Measurements from ENCODE around the gene AGAP1.

AGAP1 gene

DNA sequence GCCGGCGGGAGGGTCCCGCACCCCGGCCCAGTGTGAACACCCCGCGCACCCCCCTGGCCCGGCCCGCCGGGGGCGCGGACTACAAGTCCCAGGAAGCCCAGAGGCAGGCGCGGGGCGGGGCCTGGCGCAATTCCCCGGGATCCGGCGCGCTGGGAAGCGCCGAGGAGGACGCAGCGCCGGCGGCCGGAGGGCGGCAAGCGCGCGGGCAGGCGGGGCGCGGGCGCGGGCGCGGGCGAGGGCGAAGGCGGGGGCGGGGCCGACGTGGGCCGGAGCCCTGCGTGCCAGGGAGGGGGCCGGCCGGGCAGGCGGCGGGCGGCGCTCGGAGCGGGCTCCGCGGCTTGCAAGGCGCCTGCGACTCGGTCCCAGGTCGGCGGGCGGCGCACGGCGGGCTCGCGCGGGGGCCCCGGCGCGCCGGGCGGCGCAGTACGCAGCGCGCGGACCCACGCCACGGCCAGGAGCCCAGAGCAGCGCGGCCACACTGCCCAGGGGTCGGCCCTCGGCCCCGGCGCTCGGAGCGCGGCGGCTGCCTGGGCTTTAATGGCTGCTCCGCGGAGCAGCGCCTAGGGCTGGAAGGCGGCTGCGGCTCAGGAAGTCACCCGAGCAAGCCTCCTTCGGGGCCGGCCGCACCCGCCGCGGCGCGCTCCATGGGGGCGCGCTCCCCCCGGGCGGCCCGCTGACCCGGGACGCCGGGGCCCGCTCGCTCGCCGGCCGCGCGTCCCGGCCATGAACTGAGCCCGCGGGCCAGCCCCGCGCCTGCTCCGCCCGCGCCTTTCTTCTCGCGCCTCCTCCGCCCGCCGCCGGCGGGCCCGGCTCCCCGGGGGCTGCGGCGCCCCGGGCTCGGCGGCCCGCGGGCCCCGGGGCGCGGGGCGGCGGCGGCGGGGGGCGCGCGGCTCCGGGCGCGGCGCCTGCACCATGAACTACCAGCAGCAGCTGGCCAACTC lies at the start of gene AGAP1:
AGAP1 (plus strand) TSS at position 269 of the 941 bp plus-strand sequence.
- peak; percentile 51 for DNase-seq

DNA sequence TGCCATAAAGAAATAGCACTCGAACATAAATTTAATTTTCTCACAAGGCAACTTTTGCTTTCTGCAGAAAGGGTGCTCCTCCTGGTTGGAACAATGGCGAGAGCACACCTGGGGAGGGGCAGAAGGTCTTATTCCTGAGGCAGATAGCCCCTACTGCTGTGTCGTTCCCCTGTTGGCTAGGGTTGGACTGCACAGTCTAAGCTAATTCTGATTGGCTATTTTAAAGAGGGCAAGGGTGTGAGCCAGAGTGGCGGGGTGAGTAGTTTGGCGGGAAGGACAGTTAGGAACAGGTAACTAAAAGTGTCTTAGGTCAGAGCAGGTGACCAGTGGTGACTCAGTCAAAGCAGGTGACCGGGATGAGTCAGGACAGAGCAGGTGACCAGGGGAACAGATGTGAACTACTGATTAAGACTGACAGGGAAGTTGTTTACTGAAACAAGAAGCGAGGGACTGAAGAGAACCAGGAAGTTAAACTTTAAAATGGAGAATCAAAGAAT lies 49.7 kb upstream of the AGAP1 start:
- no peak for DNase-seq

DNA sequence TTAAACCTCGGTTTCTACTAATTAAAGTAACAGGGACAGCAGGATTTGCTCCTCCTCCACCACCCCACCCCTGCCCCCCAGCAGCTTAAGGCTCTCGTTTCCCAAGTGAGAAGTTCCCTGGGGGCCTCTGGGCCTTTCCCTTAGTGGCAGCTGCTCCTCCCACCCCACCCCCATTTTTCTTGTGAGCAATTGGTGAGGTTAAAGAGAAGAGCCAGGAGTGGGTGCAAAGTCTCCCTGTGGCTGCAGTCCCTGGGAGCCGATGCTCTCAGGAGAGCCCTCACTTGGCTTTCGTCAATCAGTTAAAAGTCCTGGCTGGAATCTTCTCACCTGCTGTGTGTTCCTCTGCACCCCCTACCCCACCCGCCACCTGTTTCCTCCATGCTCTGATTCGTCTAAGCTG lies 48.7 kb upstream of the AGAP1 start:
- no peak for DNase-seq

DNA sequence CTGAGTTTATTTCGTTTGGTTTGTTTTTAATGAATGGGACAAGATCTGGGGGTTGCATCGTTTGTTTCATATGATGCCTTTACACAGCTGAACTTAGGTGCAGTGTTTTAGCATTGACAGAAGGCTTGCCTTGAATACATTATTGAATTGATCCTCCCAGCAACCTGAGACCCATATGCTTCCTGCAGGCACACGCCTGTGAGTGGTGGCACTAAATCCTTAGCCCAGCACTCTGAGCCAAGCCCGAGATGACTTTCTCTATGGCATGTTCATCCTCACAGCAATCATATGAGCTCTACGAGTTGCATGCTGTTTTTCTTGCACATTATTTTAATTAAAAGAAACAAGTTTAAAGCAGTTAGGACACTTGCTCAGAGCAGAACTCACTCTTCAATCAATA lies 47.8 kb upstream of the AGAP1 start:
- DNase-seq, result no peak

DNA sequence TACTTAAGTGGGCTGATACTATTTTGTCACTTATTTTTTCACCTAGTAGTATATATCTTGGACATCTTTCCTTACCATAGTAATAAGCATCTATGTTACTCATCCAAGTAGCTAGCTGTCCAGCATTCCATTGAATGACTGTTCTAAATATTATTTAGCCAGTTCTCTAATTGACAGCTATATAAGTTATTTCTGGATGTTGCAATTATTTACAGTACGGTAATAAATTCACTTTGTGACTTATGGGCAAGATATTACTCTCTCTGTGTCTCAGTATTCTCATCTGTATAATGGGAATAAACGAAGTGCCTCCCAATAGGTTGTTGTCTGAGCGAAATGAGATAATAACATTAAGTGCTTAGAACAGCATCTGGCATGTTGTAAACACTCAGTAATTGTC lies 46.6 kb upstream of the AGAP1 start:
- no peak for DNase-seq

DNA sequence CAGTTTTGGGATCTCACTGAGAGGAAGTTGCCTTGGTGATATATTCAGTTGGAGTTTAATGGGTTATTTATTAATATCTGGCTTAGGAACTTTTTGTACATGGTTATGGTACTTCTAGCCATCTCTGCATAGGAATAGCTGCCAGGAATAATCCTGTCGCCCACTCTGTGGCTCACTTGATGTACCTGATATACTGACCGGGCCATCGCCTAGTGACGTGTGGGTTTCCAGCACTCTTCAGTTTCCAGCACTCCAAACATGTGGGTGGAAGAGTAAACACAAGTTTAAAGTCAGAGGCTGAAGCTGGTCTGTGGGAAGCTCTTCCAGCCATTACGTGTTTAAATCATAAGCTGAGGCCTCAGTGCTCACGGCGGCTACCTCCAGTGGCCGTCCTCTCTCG lies 44.3 kb upstream of the AGAP1 start:
- DNase-seq, result no peak

DNA sequence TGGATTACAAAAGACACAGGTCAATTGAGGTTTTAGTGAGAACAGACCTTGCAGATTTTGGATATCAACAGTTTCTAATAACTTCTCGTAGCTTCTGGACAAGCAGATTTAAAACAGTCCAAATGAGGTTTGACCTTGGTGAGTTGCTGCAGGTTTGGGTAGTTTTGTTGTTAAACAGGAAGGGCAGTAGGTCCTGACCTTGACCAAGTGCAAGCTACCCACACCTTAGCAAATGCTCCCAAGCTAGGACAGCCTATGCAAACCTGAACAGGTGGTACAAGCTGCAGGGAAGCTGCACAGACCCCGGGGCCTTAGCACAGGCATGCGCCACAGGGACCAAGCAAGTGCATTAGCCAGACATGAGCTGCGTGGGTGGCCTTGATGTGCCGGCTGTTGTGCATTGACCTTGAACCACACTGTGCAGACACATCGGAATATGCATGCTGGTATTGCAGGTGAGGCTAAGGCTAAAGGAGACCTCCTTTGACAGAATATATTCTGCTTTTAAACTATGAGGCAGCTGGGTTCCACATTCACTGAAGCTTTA lies 40.2 kb upstream of the AGAP1 start:
- DNase-seq, result no peak

DNA sequence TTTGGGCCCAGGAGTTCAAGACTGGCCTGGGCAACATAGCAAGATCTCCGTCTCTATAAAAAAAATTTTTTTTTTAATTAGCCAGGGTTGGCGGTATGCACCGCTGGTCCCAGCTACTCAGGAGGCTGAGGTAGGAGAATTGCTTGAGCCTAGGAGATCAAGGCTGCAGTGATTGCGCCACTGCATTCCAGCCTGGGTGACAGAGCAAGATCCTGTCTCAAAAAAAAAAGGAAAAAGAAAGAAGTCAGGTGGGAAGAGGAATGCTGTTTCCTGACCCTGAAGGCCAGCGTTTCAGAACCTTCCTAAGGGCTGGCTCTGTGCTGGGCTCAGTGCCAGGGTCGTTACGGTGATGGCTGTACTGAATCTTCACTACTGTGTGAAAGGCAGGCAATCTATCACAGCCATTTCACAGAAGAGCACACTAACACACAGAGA lies 35.0 kb upstream of the AGAP1 start:
- no peak for DNase-seq

DNA sequence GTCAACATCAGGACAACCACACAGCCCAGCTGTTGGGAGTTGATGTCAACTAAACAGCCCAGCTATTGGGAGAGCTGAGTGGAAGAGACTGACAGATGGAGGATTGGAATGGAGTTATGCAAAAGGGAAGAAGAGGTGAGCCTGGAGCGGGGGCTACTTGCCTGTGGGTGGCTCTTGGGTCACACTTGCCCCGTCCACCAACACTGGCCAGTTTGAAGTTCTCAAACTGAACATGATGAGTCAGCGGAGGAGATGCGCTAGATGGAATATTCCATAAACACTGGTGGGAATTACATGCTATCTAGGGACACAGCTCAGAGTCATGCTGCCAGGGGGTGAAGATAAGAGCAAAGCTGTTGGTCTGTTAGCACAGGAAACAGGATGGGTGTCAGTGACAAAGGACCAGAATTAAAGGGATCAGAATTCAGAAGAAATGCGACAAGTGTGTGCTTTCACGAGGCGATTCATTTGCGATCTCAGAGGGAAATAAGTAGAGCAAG lies 33.2 kb upstream of the AGAP1 start:
- DNase-seq, result no peak

DNA sequence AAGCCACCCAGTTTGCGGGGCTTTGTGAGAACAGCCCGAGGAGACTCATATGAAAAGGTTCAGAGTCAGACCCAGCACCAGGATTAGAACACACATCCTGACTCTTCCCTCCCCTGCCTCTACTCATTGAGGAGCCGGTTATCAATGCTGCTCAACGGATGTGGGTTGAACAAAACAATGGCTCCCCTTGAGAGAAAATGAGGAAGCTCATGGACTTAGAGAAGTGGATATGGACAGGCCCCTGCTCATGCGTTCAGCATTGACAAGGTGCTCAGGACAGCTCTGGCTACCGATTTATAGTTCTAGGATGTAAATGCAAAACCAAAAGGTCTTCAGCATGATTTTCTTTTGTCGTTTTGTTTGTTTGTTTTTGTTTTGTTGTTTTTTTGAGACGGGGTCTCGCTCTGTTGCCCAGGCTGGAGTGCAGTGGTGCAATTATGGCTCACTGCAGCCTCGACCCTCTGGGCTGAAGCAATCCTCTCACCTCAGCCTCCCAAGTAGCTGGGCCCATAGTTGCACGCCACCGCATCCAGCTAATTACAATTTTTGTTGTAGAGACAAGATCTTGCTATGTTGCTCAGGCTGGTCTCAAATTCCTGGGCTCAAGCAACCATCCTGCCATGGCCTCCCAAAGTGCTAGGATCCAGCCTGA lies 32.0 kb upstream of the AGAP1 start:
- DNase-seq, result no peak

DNA sequence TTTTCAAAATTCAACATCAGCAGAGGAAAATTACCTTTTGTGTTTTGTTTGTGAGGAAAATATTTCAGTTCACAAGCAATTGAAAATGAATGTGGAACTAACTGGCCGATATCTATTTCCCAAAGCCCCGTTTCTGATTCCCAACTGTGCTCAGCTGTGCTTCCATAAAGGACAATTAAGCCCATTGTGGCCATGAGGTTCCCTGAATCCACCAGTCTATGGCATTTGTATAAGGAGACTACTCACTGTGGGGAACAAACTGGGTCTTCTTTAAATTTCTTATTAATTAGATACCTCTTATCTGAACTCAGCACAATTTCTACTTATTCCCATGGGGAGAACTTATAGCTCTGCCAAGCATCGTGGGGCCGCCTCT lies 31.4 kb upstream of the AGAP1 start:
- DNase-seq, result no peak

DNA sequence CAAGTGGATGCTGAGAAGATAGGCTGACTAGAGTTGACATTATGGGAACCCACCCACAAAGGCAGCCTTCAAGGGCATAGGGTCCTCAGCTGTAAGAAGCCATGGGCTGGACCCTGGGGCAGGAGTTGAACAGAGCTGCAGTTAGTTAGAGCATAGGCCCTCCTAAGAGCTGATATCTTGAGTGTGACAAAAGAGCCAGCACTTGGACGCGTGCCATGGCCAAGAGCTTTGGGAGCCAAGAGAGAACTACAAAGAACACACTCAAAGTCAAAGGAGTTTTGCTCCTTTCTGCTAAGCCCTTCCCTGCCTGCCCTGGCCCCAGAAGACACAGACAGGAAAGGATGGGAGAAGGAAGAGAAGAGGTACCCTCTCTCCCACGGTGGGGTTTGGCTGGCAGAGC lies 29.9 kb upstream of the AGAP1 start:
- DNase-seq, result no peak

DNA sequence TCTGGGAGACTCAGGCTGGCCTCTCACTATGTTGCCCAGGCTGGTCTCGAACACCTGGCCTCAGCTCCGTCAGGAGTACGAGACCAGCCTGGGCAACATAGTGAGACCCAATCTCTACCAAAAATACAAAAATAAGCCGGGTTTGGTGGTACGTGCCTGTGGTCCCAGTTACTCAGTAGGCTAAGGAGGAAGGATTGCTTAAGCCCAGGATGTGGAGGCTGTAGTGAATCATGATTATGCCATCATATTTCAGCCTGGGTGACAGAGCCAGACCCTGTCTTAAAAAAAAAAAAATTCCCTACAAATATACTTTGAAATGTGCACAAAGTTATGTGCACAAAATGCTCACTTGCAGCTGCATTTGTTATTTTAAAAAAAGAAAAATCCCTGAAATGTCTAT lies 26.3 kb upstream of the AGAP1 start:
- DNase-seq, result no peak

DNA sequence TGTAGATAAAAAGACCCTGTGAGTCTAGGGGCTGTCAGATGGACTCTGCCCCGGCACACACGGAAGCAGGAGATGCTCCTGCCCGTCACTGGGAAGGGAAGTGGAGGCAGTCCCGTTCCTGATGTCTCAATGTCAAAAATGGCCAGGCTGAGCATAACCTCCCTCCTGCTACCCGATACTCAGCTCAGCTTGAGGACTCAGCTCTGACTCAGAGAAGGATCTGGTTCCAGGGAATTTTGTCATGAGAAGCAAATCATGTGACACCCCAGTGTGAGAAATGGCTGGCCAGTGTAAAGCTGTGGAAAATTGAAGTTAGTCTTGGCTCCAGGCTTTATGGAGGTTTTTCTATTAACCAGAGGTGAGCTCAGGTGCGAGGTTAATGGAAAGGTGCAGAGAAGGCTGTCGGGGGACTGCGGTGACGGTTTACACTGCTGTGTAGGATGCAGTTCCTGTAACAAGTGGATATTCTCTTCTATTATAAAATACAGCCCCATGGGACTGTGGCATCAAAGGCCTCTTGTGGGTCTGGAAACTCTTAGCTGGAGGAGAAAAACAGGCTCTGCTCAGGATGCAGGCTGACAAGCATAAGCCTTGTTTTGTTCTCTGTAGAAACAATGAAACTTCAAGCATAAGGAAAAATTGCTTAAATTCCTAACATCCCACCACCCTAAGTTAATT lies 24.7 kb upstream of the AGAP1 start:
- no peak for DNase-seq

DNA sequence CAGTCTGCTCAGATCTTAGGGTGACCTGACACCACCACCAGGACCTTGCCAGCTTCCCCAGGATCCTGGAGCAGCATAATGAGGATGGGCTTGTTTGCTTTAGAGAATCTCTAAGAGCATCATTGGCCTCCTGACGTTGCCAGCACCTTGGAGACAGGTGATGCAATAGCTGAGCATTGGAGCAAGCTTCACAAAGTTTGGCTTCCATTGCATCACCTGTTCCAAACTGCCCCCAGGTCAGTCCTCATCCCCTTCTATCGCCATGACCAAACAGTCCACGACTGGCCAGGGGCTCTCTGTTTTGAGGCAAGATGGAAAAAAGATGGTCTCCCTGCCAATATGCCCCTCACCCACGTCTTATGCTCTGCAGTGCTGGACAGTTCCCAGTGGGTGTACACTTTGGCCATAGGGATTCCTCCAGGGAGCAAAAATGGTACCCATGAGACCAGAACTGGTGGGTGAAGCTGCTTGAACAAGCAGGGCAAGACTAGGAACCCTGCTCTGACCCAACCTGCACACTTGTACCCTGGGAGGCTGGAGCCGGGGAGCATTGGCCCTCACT lies 22.6 kb upstream of the AGAP1 start:
- no peak for DNase-seq

DNA sequence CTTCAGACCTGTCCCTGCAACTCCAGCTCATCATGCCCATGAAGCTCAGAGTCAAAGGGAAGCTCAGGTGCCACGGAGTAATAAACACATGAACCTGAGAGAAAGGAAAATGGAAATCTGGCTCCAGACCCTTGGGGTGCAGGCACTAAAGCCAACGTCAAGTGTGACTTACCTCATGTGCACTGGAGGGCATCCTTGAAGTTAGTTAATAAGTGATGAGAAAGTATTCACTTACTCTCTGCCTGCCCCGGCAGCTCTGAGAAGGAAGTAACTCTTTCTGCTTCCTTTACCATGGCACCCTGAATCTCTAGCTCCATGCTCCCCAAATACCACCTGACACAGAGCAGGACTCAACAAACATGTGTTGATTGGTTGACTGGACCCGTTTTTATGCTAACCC lies 21.4 kb upstream of the AGAP1 start:
- DNase-seq, result no peak

DNA sequence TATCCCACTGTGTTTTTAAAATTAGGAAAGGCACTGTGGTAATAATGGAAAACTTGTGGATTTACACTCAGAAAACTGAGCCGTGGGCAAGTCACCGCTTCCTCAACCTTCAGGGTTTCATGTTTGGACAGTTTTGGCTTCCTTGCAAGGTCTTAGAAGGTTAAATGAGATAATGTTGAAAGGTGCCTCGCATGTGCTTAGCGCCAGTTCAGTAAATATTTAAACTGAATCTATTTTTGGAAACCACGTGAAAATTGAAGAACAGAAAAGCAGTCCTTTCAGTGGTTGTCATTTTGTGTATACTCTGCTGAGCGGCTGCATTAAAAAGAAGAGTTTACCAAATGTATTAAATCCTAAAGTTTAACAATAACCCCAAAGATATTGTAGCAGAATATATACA lies 15.2 kb upstream of the AGAP1 start:
- no peak for DNase-seq

DNA sequence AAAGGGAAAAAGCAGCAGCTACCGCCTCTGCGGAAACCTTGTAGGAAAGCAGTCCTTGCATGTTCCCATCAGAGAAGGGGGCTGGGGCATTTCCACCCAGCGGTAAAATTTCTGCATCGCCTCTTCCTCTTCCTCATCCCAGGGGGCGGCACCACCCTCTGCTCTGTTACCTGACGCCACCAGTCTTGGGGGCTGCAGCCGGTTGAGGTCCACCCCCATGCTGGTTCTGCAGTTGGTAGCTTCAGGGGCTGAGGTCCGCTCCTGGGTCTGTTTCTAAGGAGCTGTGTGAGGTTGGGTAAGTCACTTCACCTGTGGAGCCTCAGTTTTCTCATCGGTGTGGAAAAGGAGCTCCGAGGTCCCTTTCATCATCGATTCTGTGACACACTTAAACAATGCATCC lies 14.2 kb upstream of the AGAP1 start:
- no peak for DNase-seq

DNA sequence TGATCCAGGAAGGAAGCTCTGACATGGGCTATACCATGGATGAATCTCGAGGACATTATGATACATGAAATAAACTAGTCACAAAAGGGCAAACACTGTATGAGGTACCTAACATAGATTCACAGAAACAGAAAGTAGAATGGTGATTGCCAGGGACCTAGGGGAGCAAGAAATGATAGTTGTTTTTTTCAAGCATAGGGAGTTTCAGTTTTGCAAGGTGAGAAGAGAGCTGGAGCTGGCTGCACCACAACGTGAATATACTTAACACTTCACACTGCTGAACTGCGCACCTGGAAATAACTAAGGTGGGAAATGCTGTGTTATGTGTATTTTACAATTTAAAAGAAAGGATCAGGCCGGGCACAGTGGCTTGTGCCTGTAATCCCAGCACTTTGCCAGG lies 13.2 kb upstream of the AGAP1 start:
- no peak for DNase-seq

DNA sequence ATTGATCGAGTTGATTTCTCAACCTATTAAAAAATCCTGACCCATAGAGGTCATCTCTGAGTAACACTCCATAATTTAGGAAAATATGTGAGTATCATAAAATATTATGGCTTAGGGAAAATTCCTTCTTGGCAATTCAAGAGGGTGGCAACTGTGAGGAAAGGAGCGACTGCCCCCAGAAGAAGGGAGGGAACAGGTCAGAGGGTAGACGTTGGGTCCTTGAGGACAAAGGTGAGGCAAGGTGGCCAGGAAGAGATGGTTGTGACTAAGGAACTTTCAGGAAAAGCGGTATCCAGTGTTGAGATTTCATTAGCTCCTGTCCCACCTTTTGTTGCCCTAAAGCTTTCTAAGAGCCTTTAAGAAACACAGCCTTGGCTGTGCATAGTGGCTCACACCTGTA lies 10.5 kb upstream of the AGAP1 start:
- no peak for DNase-seq

DNA sequence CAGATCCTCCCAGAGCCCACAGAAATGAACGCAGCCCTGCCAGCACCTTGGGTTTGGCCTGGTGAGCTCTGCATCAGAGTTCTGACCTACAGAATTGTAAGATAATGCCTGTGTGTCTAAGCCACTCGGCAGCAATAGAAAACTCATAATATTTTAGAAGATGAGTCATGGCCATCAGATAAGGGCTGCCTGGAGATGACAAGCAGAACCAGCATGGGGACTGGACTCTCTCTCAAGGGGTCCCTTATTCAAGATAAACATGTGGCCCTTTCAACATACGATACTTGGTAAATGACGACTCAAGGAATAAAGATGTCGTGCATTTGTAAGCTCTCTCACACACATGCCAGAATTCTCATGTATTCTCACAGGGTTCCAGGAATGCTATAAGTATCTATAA lies 8.5 kb upstream of the AGAP1 start:
- no peak for DNase-seq

DNA sequence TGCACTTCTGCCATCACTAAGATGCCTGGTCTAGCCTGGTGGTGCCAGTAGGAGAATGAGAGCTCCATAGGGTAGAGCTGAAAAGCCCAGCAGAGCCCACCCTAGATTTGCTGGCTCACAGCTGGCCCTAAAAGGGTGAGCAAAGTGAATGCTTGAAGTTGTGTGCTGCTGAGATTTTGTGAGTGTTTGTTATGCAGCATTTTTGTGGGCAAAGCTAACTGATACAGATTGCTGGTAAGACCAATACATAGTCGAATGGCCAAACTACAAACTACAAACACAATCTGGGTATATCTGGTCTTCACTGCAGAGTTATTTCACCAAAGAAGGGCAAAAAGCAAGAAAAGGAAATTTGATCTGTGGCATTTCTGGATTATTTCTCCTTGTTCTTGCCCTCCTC lies 7.1 kb upstream of the AGAP1 start:
- DNase-seq, result no peak

DNA sequence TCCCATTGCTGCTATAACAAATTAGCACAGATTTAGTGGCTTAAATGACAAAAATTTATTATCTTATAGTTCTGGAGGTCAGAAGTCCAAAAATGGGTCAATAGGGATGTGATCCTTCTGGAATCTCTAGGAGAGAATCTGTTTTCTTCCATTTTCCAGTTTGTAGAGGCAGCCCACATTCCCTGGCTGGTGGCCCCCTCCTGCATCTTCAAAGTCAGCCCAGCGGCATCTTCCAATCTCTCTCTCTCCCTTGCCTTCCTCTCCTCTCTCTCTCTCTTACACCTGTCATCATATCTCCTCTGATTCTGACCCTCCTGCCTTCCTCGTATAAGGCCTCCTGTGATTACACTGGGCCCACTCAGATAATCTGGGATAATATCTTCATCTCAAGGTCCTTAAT lies 3.9 kb upstream of the AGAP1 start:
- no peak for DNase-seq
